Fibroblast of peridontal ligament (primary cell): ENCODE results near the gene DNAH7.
"Not testable (repeated sequence)": the region's sequence is repeated elsewhere in the genome, so short reads cannot be mapped to it uniquely, and the experiment has no call there.

Experiments
- DNase-seq: peaks from one replicate; pipeline ENCODE4 v3.0.0-alpha.2; 2010; ENCODE audit errors: extremely low read depth

DNAH7 gene

DNA sequence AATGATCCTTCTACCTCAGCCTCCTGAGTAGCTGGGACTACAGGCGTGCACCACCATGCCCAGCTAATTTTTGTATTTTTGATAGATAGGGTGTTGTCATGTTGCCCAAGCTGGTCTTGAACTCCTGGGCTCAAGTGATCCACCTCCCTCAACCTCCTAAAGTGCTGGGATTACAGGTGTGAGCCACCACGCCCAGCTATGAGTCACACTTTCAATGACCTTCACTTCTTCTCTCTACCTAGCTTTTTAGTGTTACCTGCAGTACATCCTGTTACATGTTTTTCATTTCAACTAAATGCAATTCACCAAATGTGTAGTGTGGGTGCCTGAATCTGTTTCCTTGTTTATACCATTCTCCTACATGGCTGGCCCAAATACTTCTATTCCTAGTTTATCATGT, 347.6 kb downstream of the DNAH7 start:
- no peak for DNase-seq

DNA sequence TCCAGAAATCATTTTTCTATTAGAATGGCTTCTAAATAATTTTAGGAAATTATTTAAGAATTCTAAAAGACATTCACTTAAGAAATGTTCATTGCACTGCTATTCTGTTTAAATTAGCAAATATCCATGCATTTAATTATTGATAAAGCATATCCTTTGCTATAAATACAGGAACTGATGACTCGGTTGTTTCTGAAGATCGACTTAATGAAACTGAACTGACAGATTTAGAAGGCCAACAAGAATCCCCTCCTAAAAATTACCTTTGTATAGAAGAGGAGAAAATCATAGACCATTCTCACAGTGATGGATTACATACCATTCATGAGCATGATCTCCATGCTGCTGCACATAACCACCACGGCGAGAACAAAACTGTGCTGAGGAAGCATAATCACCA, 352.2 kb downstream of the DNAH7 start:
- no peak for DNase-seq

DNA sequence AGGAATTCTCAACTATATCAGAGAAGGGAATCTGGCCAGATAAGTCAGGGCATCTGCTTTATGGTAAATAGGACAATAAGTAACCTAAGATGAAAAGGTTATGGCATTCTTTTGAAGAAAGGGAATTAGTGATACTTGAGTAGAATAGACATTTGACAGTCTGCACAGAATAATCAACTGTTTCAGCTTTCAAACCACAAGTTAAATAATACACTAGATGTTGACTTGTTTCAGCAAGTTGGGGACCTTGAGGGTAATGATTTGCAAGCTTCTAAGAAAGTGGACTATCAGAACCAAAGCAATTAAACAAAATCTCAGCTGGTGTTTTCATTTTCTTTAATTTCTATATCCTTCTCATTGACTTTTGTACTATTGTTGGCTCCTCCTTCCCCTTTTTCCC, 357.2 kb downstream of the DNAH7 start:
- DNase-seq, result peak; percentile 21

DNA sequence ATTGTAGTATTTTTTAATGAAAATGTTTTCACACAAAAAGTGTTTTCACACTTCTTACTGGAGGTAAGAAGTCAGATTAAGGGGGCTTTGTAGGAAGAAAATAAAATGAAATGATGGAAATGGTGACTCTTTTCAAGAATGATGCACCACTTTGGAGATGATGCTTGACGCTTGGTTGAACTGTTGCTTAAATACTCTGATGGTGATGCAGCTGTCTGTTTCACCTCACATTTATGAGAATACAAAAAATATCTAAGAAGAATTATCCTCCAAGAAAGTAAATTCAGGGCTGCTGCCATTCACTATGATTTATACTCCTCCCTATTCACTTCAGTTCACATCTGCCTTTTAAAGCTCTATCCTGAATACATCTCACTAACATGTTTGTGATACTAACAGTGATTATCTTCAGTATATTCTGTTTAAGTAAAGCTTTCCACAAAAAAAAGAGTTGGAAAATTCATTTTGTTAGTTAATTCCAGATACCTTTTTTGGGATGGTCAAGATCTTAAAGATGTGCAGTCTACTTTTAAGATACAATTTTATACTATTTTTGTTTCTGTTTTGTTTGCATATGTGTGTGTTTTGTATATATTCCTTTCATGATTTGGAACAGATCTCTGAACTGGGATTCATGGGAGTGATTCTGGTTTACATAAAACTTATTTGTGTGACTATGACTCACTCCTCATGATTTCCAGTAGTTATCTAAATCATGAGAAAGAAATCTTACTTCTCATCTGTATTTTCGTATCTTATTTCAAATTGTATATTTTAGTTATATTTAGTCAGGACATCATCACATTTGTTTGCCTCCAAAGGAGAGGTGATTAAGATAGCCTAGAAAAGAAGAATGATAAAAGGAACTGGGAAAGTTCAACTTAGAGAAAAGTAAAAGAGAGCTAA, 358.5 kb downstream of the DNAH7 start:
- DNase-seq, result peak; percentile 97

DNA sequence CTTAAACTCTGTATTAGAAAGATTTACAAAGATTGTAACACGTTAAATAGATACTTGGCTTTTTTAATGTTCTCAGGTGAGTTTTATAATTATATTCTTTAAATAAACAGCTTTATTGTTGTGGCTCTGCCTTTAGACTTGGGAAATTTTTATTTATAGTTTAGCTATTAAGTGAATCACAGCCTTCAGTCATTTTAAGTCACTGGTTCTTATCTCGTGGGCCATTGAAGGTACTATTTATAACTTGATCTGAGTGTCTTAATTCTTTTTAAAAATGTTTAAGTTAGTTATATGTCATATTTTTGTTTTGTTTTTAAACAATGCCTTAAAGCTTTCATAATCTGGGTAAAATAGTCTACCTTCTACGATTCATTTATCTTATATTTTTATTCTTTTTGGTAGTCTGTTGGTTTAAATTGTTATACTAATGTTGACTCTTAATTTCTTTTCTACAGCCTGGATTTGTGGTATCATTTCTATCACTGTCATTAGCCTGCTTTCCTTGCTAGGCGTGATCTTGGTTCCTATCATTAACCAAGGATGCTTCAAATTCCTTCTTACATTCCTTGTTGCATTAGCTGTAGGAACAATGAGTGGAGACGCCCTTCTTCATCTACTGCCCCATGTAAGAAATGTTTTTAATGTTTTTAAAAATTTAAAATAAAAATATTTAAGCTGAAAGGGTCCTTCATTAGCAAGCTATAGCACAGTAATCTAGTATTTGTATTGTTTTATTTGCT, 362.3 kb downstream of the DNAH7 start:
- peak; percentile 6 for DNase-seq

DNA sequence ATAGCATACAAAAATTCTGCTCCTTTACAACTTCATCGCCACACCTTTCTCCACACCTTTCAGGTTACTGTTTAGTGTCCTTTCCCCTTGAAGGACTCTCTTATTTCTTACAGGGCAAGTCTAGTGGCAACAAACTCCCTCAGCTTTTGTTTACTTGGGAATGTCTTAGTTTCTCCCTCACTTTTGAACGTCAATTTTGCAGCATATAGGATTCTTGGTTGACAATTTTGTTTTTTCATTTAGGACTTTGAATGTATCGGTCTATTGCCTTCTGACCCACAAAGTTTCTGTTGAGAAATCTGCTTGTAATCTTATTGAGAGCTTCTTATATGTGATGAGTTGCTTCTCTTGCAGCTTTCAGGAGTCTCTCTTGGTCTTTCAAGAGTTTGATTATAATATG, 368.2 kb downstream of the DNAH7 start:
- DNase-seq, result no peak

DNA sequence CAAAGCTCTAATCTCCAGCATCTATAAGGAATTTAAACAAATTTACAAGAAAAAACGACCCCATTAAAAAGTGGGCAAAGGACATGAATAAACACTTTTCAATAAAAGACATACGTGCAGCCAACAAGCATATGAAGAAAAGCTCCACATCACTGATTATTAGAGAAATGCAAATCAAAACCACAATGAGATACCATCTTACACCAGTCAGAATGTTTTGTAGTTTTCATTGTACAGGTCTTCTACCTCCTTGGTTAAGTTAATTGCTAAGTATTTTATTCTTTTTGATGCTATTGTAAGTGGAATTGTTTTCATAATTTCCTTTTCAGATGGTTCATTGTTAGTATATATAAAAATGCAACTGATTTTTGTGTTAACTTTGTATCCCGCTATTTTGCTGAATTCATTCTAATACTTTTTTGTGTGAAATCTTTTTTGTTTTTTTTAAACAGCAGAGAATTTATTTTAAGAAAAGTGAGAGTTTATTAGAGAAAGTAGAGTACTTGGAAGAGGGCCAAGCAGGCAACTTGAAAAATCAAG, 370.9 kb downstream of the DNAH7 start:
- no peak for DNase-seq

DNA sequence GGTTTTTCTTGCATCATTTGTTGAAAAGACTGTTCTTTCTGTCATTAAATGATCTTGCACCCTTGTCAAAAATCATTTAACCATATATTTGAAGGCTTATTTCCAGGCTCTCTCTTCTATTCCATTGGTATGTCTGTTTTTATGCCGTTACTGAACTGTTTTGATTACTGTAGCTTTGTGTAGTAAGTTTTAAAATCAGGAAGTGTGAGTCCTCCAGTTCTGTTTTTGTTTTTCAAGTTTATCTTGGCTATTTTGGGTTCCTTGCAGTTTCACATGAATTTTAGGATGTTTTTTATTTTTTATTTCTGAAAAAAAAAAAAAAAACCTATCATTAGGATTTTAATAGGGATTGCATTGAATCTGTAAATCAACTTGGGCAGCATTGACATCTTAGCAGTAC, 372.6 kb downstream of the DNAH7 start:
- no peak for DNase-seq

DNA sequence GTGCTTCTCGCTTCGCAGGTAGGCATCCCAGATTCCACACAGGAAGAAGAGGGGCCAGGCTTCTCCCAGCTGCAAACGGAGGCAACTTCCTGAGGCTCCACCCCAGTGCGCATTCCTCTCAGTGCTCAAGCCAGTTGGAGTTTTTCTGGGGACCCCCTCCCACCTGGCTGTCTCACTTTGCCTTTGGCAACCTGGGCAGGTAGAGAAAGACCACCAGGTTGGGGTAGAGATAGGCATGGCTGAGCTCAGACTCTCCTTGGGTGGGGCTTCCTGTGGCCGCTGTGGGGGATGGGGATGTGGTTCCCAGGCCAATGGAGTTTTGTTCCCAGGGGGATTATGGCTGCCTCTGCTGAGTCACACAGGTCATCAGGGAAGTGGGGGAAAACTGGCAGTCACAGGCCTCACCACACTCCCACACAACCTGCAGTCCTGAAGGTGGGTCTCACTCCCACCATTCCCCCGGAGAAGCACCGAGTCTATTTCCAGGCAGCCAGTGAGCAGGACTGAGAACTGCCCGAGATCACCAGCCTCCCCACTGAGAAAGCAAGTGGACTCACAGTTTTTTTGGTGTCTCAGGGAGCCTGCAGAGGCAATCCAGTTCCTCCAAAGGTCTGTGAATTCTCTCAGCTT, 373.5 kb downstream of the DNAH7 start:
- no peak for DNase-seq

DNA sequence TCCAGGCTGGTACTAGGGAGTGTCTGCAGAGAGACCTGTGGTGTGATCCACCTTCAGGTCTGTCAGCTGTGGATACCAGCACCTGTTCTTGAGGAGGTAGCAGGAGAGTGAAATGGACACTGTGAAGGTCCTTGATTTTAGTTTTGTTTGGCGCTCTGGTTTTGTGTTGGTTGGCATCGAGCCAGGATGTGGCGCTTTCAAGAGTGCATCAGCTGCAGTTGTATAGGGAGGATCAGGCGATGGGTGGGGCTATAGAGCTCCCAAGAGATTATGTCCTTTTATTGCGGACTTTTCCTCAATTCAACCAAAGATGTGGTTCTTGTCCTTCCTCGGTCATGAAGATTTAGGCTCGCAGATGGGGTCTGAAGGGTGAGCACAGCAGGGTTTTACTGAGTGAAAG, 374.1 kb downstream of the DNAH7 start:
- DNase-seq, result no peak

DNA sequence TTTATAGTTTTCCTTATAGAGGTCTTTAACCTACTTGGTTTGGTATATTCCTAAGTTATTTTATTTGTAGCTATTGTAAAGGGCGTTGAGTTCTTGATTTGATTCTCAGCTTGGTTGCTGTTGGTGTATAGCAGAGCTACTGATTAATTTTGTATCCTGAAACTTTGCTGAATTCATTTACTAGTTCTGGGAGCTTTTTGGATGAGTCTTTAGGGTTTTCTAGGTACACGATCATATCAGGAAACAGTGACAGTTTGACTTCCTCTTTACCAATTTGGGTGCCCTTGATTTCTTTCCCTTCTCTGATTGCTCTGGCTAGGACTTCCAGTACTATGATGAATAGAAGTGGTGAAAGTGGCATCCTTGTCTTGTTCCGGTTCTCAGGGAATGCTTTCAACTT, 376.1 kb downstream of the DNAH7 start:
- DNase-seq, result not testable (repeated sequence)
